OCI-LY7 (cell line): ENCODE results near the gene HDAC9. TPM values are rescaled to one million over a fixed set of nuclear protein-coding genes. Genes with fewer than 3 reads are reported as not detected.
"Not testable (repeated sequence)": the region's sequence is repeated elsewhere in the genome, so short reads cannot be mapped to it uniquely, and the experiment has no call there.

Experiments used
- BruUV-seq: library from RNA; stranded (reverse); fragments of 400-500 nt; replicated peaks from 2 replicates; lab custom pipeline; 2021; lab: Mats Ljungman, UMichigan
- CTCF ChIA-PET: fragments of 300-600 bp; sonication (Branson Sonifier 250); formaldehyde crosslinking; loops from one replicate; lab custom pipeline; 2022; ENCODE audit warnings: antibody characterized with exemption; ENCODE audit not compliant: unreplicated experiment; lab: Charles Lee
- POLR2A ChIA-PET: fragments of 300-600 bp; sonication (Branson Sonifier 250); formaldehyde crosslinking; loops from one replicate; lab custom pipeline; 2022; ENCODE audit warnings: antibody characterized with exemption; lab: Charles Lee
- DNase-seq: peaks from one replicate; pipeline ENCODE4 v3.0.0-alpha.2; 2015; ENCODE audit warnings: low spot score
- H2AFZ ChIP-seq: fragments of 200-600 bp; sonication (generic), shearing (Covaris generic); 2 replicates; pipeline ENCODE4 v1.6.1; 2014; ENCODE audit warnings: mild to moderate bottlenecking, antibody characterized with exemption, low read length, moderate library complexity
- H3K27ac ChIP-seq: fragments of 200-600 bp; sonication (generic); 2 replicates; pipeline ENCODE4 v1.5.1; 2014; ENCODE audit warnings: mixed run types, low read depth, mild to moderate bottlenecking, moderate library complexity, low read length, inconsistent platforms; ENCODE audit not compliant: poor library complexity, severe bottlenecking
- H3K36me3 ChIP-seq: fragments of 200-600 bp; sonication (generic); 2 replicates; pipeline ENCODE4 v1.6.1; 2014; ENCODE audit warnings: mild to moderate bottlenecking, antibody characterized with exemption, low read length, moderate library complexity, mixed read lengths; ENCODE audit not compliant: insufficient read depth
- H3K4me1 ChIP-seq: fragments of 200-600 bp; sonication (generic); 2 replicates; pipeline ENCODE4 v1.5.1; 2014; ENCODE audit warnings: mild to moderate bottlenecking, low read length; ENCODE audit not compliant: insufficient read depth, poor library complexity, severe bottlenecking
- H3K4me2 ChIP-seq: fragments of 200-600 bp; sonication (generic); 2 replicates; pipeline ENCODE4 v1.6.1; 2014; ENCODE audit warnings: mild to moderate bottlenecking, low read length
- H3K4me3 ChIP-seq: fragments of 200-600 bp; sonication (generic); 2 replicates; pipeline ENCODE4 v1.5.1; 2014; ENCODE audit warnings: mild to moderate bottlenecking, low read depth, low read length; ENCODE audit not compliant: poor library complexity, severe bottlenecking
- H3K79me2 ChIP-seq: fragments of 200-600 bp; sonication (generic); 2 replicates; pipeline ENCODE4 v1.6.1; 2016; ENCODE audit warnings: low read depth, mild to moderate bottlenecking, low read length, moderate library complexity, mixed read lengths; ENCODE audit not compliant: insufficient read depth
- H3K9me2 ChIP-seq: fragments of 200-600 bp; sonication (generic); 2 replicates; pipeline ENCODE4 v1.6.1; 2016; ENCODE audit warnings: mild to moderate bottlenecking, low read length, mixed read lengths; ENCODE audit not compliant: insufficient read depth
- H3K9me3 ChIP-seq: fragments of 200-600 bp; sonication (generic); 2 replicates; pipeline ENCODE4 v1.6.1; 2014; ENCODE audit warnings: mild to moderate bottlenecking, mixed run types, low read length, mixed read lengths
- H4K20me1 ChIP-seq: fragments of 200-600 bp; sonication (generic); 2 replicates; pipeline ENCODE4 v1.6.1; 2014; ENCODE audit warnings: mild to moderate bottlenecking, antibody characterized with exemption, low read length, moderate library complexity, mixed read lengths; ENCODE audit not compliant: insufficient read depth
- EZH2phosphoT487 ChIP-seq: fragments of 200-600 bp; sonication (generic); IDR thresholded peaks from 2 replicates; pipeline ENCODE4 v1.6.1; 2018; ENCODE audit warnings: low read depth, borderline replicate concordance, mild to moderate bottlenecking, mixed run types, antibody characterized with exemption, low read length, moderate library complexity, mixed read lengths
- intact Hi-C: fragments of 100-400 bp; cut with micrococcal nuclease; formaldehyde crosslinking; loops from one replicate; pipeline ENCODE4 v1.10.0; 2022; ENCODE audit not compliant: unreplicated experiment
- small RNA-seq: library from RNA; depleted of rRNA; stranded (forward); fragments of <200 nt; gene quantifications from one replicate; pipeline ENCODE3, GENCODE V24; 2014
- total RNA-seq, 2 experiments: library from RNA; depleted of rRNA in 1 of 2; stranded (reverse); fragments of >200 nt in 1 of 2; shearing (Covaris generic) in 1 of 2; gene quantifications; 2 replicates each; pipeline ENCODE4 v1.2.3, GENCODE V29; 2014 to 2022
- TF ChIP-seq, protein P1 (sequence below): fragments of 200-600 bp; sonication (generic); conservative IDR thresholded peaks from 2 replicates; pipeline ENCODE4 v1.5.1; 2014; ENCODE audit warnings: mild to moderate bottlenecking, antibody characterized with exemption, low read length, moderate library complexity, mixed read lengths

The HDAC9 gene
- total RNA-seq, 2 experiments from 2014 or later, result 58.8 to 91.7 TPM

DNA sequence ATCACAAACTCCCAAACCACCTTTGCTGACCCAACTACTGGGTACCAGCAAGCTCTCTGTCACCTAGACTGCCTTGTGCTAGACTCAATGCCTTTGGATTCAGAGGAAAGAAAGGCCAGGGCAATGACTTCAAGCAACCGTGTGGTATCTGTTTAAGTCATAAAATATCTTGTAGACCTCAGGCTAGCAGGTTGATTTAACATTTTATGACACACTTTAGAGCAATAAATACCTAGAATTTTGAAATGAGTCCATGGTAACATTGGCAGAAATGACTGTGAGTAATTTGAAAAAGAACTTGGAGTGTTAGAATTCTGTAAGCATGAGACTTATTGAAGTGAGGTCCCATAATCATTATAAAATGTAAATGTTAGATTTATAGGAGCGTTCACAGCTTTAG lies 534.7 kb downstream of the HDAC9 start:
- CTCF ChIA-PET, result no interaction called here
- Histone ChIP-seq H3K4me2 (no peak overlapping the region), H2AFZ (no peak overlapping the region), H3K36me3 (no peaks in the 10 kb centered on the region), H3K4me1 (no peaks in the 10 kb centered on the region), H4K20me1 (no peaks in the 10 kb centered on the region), H3K9me2 (no peaks in the 10 kb centered on the region), H3K79me2 (no peaks in the 10 kb centered on the region), H3K4me3 (no peak overlapping the region), H3K27ac (no peak overlapping the region), H3K9me3 (no peaks in the 10 kb centered on the region)
- no TSS peak for BruUV-seq
- intact Hi-C loops, result no loop called here
- POLR2A ChIA-PET, result interaction anchor here (0.6 to 1.5 kb wide), 2 partner anchors 14 to 56 kb away, joined by 3 to 4 read pairs; no protein-coding TSS in a partner anchor
- no peak for DNase-seq
- TF ChIP-seq EZH2phosphoT487, result no peak
- TF ChIP-seq, protein P1, sequence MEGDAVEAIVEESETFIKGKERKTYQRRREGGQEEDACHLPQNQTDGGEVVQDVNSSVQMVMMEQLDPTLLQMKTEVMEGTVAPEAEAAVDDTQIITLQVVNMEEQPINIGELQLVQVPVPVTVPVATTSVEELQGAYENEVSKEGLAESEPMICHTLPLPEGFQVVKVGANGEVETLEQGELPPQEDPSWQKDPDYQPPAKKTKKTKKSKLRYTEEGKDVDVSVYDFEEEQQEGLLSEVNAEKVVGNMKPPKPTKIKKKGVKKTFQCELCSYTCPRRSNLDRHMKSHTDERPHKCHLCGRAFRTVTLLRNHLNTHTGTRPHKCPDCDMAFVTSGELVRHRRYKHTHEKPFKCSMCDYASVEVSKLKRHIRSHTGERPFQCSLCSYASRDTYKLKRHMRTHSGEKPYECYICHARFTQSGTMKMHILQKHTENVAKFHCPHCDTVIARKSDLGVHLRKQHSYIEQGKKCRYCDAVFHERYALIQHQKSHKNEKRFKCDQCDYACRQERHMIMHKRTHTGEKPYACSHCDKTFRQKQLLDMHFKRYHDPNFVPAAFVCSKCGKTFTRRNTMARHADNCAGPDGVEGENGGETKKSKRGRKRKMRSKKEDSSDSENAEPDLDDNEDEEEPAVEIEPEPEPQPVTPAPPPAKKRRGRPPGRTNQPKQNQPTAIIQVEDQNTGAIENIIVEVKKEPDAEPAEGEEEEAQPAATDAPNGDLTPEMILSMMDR, result no peak

DNA sequence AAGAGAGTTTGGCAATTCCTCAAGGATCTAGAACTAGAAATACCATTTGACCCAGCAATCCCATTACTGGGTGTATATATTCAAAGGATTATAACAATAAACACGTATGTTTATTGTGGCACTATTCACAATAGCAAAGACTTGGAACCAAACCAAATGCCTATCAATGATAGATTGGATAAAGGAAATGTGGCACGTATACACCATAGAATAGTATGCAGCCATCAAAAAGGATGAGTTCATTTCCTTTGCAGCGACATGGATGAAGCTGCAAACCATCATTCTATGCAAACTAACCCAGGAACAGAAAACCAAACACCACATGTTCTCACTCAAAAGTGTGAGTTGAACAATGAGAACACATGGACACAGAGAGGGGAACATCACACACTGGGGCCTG lies 537.4 kb downstream of the HDAC9 start:
- H3K4me1 ChIP-seq, DNase-seq, H3K9me2 ChIP-seq, H3K9me3 ChIP-seq, H3K4me3 ChIP-seq, H2AFZ ChIP-seq, H3K27ac ChIP-seq, H3K36me3 ChIP-seq, BruUV-seq, POLR2A ChIA-PET, intact Hi-C loops, CTCF ChIA-PET, H3K79me2 ChIP-seq, H4K20me1 ChIP-seq, H3K4me2 ChIP-seq: not testable (repeated sequence)

DNA sequence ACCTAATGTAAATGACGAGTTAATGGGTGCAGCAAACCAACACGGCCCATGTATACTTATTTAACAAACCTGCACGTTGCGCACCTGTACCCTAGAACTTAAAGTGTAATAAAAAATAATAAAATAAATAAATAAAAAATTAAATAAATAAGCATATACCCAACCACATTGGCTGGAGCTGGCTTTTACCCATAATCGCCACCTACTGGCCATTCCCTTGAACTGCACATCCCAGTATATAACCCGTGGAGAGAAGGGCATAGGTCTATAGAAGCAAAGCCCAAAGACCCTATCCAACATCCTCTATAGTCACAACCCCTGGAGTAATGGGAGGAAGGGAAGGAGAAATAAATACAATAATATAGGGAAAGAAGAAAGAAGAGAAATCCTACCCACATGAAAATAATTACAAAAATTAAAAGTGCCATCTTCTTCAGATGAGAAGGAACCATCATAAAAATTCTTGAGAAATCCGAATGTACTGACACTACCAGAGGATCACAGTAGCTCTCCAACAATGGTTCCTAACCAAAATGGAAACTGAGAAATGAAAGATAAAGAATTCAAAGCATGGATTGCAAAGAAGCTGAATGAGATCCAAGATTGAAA lies 556.3 kb downstream of the HDAC9 start:
- Histone ChIP-seq H3K27ac (no peak overlapping the region), H3K4me3 (no peak overlapping the region), H3K9me3 (no peaks in the 10 kb centered on the region), H3K36me3 (no peaks in the 10 kb centered on the region), H3K79me2 (no peaks in the 10 kb centered on the region), H2AFZ (no peak overlapping the region), H3K9me2 (no peaks in the 10 kb centered on the region; the same call in 1 of the 2 replicates), H3K4me2 (no peak overlapping the region), H3K4me1 (no peaks in the 10 kb centered on the region), H4K20me1 (no peaks in the 10 kb centered on the region)
- BruUV-seq, result no TSS peak
- peak; percentile 50 for DNase-seq
- POLR2A ChIA-PET, result no interaction called here
- intact Hi-C loops, result loop anchor here (1.0 kb wide), 1 partner anchor 700 kb away; no protein-coding TSS in a partner anchor
- no peak for TF ChIP-seq EZH2phosphoT487
- TF ChIP-seq, protein P1, result peak; percentile 79
- CTCF ChIA-PET, result interaction anchor here (0.6 kb wide), 1 partner anchor 699 kb away, joined by 3 read pairs; no protein-coding TSS in a partner anchor

Small RNA genes lying within 50 kb of the gene (small RNA-seq; reads per million reads assigned to genes)
- not detected for gene RN7SKP266
